B cell (primary cell): ENCODE measurements around the gene USH2A. TPM values are rescaled to one million over a fixed set of nuclear protein-coding genes. Genes with fewer than 3 reads are reported as not detected.

Source experiments
- ATAC-seq: fragments of 200-7000 bp; cut with Tn5 transposase; one replicate; pipeline ENCODE4 v1.10.0; 2021; ENCODE audit warnings: low read depth, mild to moderate bottlenecking, moderate number of reproducible peaks, moderate library complexity
- CTCF ChIA-PET: fragments of 350-600 bp; sonication (Branson Sonifier 250); formaldehyde crosslinking; loops from one replicate; lab custom pipeline; 2021; ENCODE audit warnings: antibody characterized with exemption, inconsistent platforms; lab: Charles Lee
- POLR2A ChIA-PET: fragments of 350-600 bp; sonication (Branson Sonifier 250); formaldehyde crosslinking; loops from one replicate; lab custom pipeline; 2021; ENCODE audit warnings: antibody characterized with exemption; lab: Charles Lee
- DNase-seq: peaks from one replicate; pipeline ENCODE4 v3.0.0; 2013
- H2AFZ ChIP-seq: 2 replicates; pipeline ENCODE4 v1.6.1; 2012; ENCODE audit warnings: mild to moderate bottlenecking, low read depth, low read length; ENCODE audit not compliant: insufficient read depth, poor library complexity, severe bottlenecking
- H3K27ac ChIP-seq, 2 donors: 1 replicate in 1 of 2; 2 replicates in 1 of 2; pipeline ENCODE4 v1.5.1; 2012 to 2013; ENCODE audit warnings: low read length in 2 of 2, mild to moderate bottlenecking in 2 of 2, moderate library complexity in 1 of 2
- H3K27me3 ChIP-seq, 4 experiments: fragments of 200-600 bp in 1 of 4; sonication (generic) in 1 of 4; replicated peaks in 1 of 4; 1 replicate in 2 of 4; 2 replicates in 2 of 4; pipeline versions ENCODE4 v1.6.1 to v1.7.0; 2013 to 2016; ENCODE audit warnings: low read length in 3 of 4, mild to moderate bottlenecking in 2 of 4, mixed read lengths in 1 of 4, moderate library complexity in 1 of 4; ENCODE audit not compliant: insufficient read depth in 4 of 4, control insufficient read depth in 3 of 4; ENCODE audit errors: control extremely low read depth in 1 of 4
- H3K36me3 ChIP-seq, 2 experiments: replicated peaks in 1 of 2; 1 replicate in 1 of 2; 2 replicates in 1 of 2; pipeline versions ENCODE4 v1.6.1 to v1.7.1; 2013; ENCODE audit warnings: low read length in 1 of 2; ENCODE audit not compliant: insufficient read depth in 2 of 2, control insufficient read depth in 1 of 2; ENCODE audit errors: control extremely low read depth in 1 of 2, extremely low read depth in 1 of 2
- H3K4me1 ChIP-seq, 2 donors: fragments of 200-600 bp in 1 of 2; sonication (generic) in 1 of 2; 1 replicate in 1 of 2; 2 replicates in 1 of 2; pipeline versions ENCODE4 v1.5.1 to v1.6.1; 2013 to 2017; ENCODE audit warnings: low read length in 2 of 2; ENCODE audit not compliant: control insufficient read depth in 2 of 2, insufficient read depth in 2 of 2
- H3K4me2 ChIP-seq: replicated peaks from 2 replicates; pipeline ENCODE3; 2012; ENCODE audit warnings: mild to moderate bottlenecking, low read depth, low read length; ENCODE audit not compliant: poor library complexity, severe bottlenecking
- H3K4me3 ChIP-seq, 5 experiments: fragments of 200-600 bp in 1 of 5; sonication (generic) in 1 of 5; 1 replicate in 3 of 5; 2 replicates in 2 of 5; pipeline versions ENCODE4 v1.5.1 to v1.7.0; 2011 to 2016; ENCODE audit warnings: low read length in 4 of 5, mild to moderate bottlenecking in 4 of 5, low read depth in 2 of 5, control low read depth in 1 of 5, moderate library complexity in 1 of 5; ENCODE audit not compliant: insufficient read depth in 1 of 5; ENCODE audit errors: control extremely low read depth in 1 of 5, extremely low read depth in 1 of 5
- H3K79me2 ChIP-seq: fragments of 200-600 bp; sonication (generic); one replicate; pipeline ENCODE4 v1.6.0; 2016; ENCODE audit warnings: low read length; ENCODE audit not compliant: control insufficient read depth, insufficient read depth
- H3K9ac ChIP-seq: fragments of 200-600 bp; sonication (generic); 2 replicates; pipeline ENCODE4 v1.6.1; 2017; ENCODE audit warnings: mild to moderate bottlenecking, low read length, moderate library complexity
- H3K9me3 ChIP-seq, 3 donors: one replicate each; pipeline versions ENCODE4 v1.6.1 to v1.7.1; 2013; ENCODE audit warnings: low read length in 2 of 3; ENCODE audit not compliant: control insufficient read depth in 2 of 3, insufficient read depth in 1 of 3; ENCODE audit errors: control extremely low read depth in 1 of 3
- H4K20me1 ChIP-seq: 2 replicates; pipeline ENCODE4 v1.6.0; 2012; ENCODE audit warnings: mild to moderate bottlenecking, low read length; ENCODE audit not compliant: insufficient read depth, control insufficient read depth, poor library complexity, severe bottlenecking
- H3K27ac Mint-ChIP-seq: one replicate; pipeline ENCODE4 v1.8.0; 2021; ENCODE audit warnings: mixed read lengths
- H3K27me3 Mint-ChIP-seq: one replicate; pipeline ENCODE4 v1.8.0; 2021; ENCODE audit warnings: mixed read lengths
- H3K4me1 Mint-ChIP-seq: one replicate; pipeline ENCODE4 v1.8.0; 2021; ENCODE audit warnings: mixed read lengths
- H3K4me3 Mint-ChIP-seq: one replicate; pipeline ENCODE4 v1.8.0; 2021; ENCODE audit warnings: mixed read lengths
- H3K9me3 Mint-ChIP-seq: one replicate; pipeline ENCODE4 v1.8.0; 2022; ENCODE audit warnings: mixed read lengths; ENCODE audit not compliant: insufficient read depth
- CTCF ChIP-seq: fragments of 200-600 bp; IDR thresholded peaks from one replicate; pipeline ENCODE4 v1.8.0; 2022; ENCODE audit warnings: antibody characterized with exemption, mild to moderate bottlenecking
- EZH2 ChIP-seq: IDR thresholded peaks from 2 replicates; pipeline ENCODE4 v1.6.1; 2012; ENCODE audit warnings: borderline replicate concordance, low read depth, mild to moderate bottlenecking, moderate library complexity, low read length; ENCODE audit not compliant: insufficient read depth, poor library complexity, severe bottlenecking
- WGBS: methylation state at CpG from one replicate; pipeline ENCODE4 v1.1.5; 2013; ENCODE audit warnings: missing lambda C conversion rate; ENCODE audit not compliant: insufficient coverage; 5-methylcytosine and 5-hydroxymethylcytosine counted together
- intact Hi-C: fragments of 100-400 bp; cut with micrococcal nuclease; formaldehyde crosslinking; loops from one replicate; pipeline ENCODE4 v1.10.0; 2022
- polyA plus RNA-seq: library from polyadenylated mRNA; depleted of rRNA; stranded (reverse); fragments of >200 nt; gene quantifications from 2 replicates; pipeline ENCODE4 v1.2.3, GENCODE V29; 2012
- total RNA-seq, 2 donors: library from RNA; stranded (reverse); fragments of 120-200 nt in 1 of 2; gene quantifications; 1 replicate in 1 of 2; 2 replicates in 1 of 2; pipeline versions ENCODE4 v1.2.3 to v1.2.4, GENCODE V29; 2013 to 2022

USH2A gene
- total and polyA plus RNA-seq, 2 donors (not counting 1 experiment from before 2014, with no cell fraction given), result 0.01 TPM; not detected in 1

- Mint-ChIP-seq H3K4me1 (no peaks in the 10 kb centered on the region), H3K9me3 (no peaks in the 10 kb centered on the region), H3K27me3 (no peaks in the 10 kb centered on the region), H3K4me3 (no peak overlapping the region), H3K27ac (no peak overlapping the region)
- CTCF ChIA-PET, result no interaction called here
- Histone ChIP-seq H3K4me1 (no peaks in the 10 kb centered on the region), H3K27ac (no peak overlapping the region), H3K4me3 (no peak overlapping the region), H3K36me3 (no peaks in the 10 kb centered on the region), H3K27me3 (no peaks in the 10 kb centered on the region), H2AFZ (no peak overlapping the region), H3K4me2 (no peak overlapping the region), H4K20me1 (no peaks in the 10 kb centered on the region), H3K9me3 (no peaks in the 10 kb centered on the region), H3K79me2 (no peaks in the 10 kb centered on the region), H3K9ac (no peak overlapping the region)
- TF ChIP-seq EZH2 (no peak), CTCF (no peak)
- ATAC-seq (no peak), DNase-seq (no peak)
- POLR2A ChIA-PET, result no interaction called here
- intact Hi-C loops, result no loop called here
Measured at GRCh38 chr1:216434232-216434631, 11.0 kb upstream of the USH2A start.

- ChIA-PET CTCF (no interaction called here), POLR2A (no interaction called here)
- no peaks in the 10 kb centered on the region for H3K4me1 ChIP-seq
- no peak overlapping the region for H3K4me3 ChIP-seq
- H2AFZ ChIP-seq, result no peak overlapping the region
- DNase-seq (no peak), ATAC-seq (no peak)
- no peak overlapping the region for H3K4me2 ChIP-seq
- H4K20me1 ChIP-seq, result no peaks in the 10 kb centered on the region
- H3K27ac ChIP-seq, result no peak overlapping the region
- WGBS, result no CpG with 5 or more reads among the region's 2 CpGs
- no peak overlapping the region for H3K9ac ChIP-seq
- Mint-ChIP-seq H3K4me1 (no peaks in the 10 kb centered on the region), H3K9me3 (no peaks in the 10 kb centered on the region), H3K27ac (no peak overlapping the region), H3K27me3 (no peaks in the 10 kb centered on the region), H3K4me3 (no peak overlapping the region)
- no peaks in the 10 kb centered on the region for H3K27me3 ChIP-seq
- no peaks in the 10 kb centered on the region for H3K9me3 ChIP-seq
- H3K79me2 ChIP-seq, result no peaks in the 10 kb centered on the region
- no peaks in the 10 kb centered on the region for H3K36me3 ChIP-seq
- intact Hi-C loops, result no loop called here
- TF ChIP-seq CTCF (no peak), EZH2 (no peak)
Measured at GRCh38 chr1:216433175-216433574, 9.9 kb upstream of the USH2A start.
